HG02623 (cell line): ENCODE results near the gene IFRD2.
A peak's percentile ranks its signal among the peaks of the same experiment; 100 is the strongest.

ENCODE experiments used
- ATAC-seq: cut with Tn5 transposase; IDR thresholded peaks from one replicate; pipeline ENCODE4 v1.9.1; 2021; ENCODE audit warnings: moderate library complexity; ENCODE audit not compliant: unreplicated experiment

Gene IFRD2, protein sequence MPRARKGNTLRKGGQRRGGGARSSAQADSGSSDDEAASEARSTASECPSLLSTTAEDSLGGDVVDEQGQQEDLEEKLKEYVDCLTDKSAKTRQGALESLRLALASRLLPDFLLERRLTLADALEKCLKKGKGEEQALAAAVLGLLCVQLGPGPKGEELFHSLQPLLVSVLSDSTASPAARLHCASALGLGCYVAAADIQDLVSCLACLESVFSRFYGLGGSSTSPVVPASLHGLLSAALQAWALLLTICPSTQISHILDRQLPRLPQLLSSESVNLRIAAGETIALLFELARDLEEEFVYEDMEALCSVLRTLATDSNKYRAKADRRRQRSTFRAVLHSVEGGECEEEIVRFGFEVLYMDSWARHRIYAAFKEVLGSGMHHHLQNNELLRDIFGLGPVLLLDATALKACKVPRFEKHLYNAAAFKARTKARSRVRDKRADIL

DNA sequence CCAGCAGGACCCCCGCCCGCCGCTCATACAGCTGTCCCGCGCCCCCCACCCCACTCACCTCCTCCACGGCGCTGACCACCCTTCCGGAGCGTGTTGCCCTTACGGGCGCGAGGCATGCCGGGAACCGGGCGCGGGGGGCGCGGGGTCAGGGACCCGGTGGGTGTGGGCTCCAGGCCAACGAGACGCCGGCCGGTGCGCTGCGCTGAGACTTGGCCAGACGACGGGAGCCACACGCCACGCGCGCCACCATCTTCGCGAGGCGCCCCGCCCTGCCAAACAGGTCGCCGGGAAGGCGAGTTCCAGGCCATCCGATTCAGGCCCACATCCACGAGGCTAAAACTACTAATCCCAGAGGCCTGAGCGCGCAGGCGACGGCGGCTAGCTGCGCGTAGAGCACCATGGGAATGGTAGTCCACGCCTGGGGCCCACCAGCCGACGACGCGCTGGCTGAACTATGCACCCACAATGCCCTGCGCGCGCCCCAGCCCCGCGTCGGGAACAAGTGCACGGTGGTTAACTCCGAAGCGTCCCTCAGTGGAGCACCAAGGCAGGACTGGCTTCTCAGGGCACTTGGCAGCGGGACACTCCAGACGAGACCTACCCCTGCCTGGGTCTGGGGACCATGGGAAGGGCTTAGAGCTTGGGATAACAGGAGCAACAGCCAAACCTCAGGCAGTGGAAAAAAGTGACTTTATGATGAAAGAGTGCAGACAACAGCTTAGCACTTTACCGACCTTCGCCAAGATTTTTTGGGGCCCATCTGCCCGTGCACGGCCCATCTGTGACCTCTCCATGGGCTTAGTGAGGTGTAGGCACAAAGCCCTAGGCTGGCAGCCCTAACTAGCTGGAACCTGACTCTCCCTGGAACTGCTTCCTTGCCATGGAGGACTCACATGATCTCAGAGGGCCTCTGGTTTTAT lies at the start of gene IFRD2:
Gene IFRD2 (minus strand): TSS at position 271 of the 920 bp plus-strand sequence. CDS start 155 bp downstream, at position 116.
- ATAC-seq = peak; percentile 94

DNA sequence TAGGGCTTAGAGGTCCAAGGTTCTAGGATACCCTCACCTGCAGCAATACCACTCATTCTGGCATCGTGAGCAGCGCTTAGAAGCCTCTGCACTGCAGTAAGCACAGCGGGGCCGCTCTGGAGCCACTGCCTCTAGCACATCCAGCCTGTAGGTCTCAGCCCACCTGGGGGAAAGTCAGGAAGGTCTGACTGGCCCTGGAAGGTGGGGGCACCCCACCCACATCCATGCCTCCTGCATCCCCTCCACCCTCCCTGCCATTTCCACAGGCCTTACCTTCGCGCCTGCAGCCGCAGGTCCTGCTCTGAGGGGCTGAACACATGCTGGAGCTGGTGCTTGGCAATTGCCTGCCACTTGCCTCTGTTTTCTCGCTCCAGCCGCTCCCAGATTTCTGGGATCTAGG lies 49.3 kb upstream of the IFRD2 start:
- no peak for ATAC-seq

DNA sequence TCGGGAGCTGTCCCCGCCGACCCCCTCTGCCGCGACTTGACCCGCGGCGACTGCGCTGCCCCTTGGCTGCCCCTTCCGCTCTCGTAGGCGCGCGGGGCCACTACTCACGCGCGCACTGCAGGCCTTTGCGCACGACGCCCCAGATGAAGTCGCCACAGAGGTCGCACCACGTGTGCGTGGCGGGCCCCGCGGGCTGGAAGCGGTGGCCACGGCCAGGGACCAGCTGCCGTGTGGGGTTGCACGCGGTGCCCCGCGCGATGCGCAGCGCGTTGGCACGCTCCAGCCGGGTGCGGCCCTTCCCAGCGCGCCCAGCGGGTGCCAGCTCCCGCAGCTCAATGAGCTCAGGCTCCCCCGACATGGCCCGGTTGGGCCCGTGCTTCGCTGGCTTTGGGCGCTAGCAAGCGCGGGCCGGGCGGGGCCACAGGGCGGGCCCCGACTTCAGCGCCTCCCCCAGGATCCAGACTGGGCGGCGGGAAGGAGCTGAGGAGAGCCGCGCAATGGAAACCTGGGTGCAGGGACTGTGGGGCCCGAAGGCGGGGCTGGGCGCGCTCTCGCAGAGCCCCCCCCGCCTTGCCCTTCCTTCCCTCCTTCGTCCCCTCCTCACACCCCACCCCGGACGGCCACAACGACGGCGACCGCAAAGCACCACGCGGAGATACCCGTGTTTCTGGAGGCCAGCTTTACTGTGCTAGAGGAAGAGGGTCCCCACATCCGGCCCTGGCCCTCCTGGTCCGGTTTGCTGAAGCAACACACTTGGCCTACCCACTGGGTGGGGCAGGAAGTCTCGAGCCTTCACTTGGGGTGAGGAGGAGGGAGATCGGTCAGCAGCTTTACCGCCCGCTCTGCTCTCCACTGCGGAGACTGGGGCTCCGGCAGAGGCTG lies 48.5 kb upstream of the IFRD2 start, which contains the start of gene RASSF1:
Gene RASSF1 (minus strand): TSS at position 389 of the 882 bp plus-strand sequence. CDS start 31 bp downstream, at position 358.
- no peak for ATAC-seq

DNA sequence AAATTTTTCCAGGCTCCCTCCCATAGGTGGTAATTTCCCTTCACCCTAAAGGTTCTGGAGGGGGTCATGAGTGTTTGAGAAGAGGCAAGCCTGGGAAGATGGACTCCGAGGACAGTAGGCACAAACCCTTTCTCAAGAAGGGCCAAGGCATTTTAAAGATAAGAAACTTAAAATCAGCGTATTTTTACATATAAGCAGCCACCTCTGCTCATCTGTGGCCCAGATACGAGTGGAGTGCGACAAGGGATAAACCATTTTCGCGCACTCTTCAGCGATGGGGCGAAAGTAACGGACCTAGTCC lies 47.9 kb upstream of the IFRD2 start:
- no peak for ATAC-seq

DNA sequence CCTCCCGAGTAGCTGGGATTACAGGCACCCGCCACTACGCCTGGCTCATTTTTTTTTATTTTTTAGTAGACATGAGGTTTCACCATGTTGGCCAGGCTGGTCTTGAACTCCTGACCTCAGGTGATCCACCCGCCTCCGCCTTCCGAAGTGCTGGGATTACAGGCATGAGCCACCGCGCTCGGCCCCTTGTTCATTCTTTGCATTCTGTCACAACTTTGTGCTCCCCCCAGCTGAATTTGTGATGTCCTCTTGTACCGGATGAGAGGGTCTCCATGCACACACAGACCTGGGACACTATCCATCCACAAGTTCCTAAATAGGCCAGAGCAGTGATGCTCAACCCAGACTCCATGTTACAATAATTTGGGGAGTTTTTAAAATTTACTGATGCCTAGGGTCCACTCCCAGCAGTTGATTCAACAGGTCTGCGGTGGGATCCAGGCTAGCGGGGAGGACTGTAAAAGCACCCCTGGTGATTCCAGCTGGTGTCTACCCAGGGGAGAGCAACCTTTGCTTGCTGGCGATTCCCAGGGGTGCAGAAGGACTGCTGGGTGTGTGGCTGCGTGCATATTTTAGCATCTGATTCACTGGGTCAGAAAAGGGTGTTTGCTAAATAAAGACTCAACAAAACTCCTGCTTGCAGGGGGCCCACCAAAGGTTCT lies 47.4 kb upstream of the IFRD2 start:
- ATAC-seq = no peak

DNA sequence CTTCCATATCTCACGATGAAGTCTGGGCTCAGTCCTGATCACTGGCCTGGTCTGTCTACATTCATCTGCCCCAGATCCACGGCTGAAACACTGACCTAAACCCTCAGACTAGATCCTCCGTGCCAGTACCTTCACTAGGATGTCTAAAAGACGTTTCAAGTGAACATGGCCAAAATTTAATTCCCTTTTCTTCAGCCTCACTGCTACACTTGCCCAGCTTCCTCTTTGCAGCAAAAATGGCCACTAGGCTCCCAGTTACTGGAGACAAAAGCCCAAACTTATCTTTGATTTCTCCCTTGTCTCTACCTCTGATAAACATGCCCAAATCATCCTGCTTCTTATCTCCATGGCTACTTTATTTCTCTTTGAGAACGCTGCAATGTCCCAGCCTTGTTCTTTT lies 46.7 kb upstream of the IFRD2 start:
- no peak for ATAC-seq

DNA sequence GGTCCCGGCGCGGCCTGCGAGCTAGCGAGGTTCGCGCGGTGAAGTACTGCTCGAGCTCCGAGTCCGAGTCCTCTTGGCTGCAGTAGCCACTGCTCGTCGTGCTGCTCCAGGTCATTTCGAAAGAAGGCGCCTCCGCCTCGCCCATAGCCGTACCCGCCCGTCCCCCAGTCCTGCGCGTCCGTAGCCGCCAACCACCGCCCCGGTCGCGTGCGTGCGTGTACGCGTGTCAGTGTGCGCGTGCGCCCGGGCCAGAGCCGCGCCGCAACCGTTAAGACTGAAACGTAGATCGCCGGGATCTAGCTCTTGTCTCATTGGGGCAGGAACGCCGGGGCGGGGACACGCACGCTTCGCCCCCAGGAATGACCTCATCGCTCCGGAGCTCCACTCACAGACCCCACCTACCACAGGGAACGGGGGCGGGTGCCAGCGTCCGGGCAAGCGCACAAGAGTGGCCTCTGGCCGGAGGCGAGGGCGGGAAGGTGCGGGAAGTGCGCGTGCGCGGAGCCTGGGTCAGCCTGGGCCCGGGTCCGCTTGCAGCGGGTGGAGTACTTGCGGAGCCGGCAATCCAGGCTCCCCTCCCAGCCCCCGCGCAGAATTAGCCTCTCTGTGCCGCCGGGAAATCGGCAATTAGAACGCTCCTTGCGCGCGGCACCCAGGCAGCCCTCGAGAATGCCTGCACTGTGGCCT lies 45.1 kb upstream of the IFRD2 start:
- ATAC-seq = peak; percentile 66

DNA sequence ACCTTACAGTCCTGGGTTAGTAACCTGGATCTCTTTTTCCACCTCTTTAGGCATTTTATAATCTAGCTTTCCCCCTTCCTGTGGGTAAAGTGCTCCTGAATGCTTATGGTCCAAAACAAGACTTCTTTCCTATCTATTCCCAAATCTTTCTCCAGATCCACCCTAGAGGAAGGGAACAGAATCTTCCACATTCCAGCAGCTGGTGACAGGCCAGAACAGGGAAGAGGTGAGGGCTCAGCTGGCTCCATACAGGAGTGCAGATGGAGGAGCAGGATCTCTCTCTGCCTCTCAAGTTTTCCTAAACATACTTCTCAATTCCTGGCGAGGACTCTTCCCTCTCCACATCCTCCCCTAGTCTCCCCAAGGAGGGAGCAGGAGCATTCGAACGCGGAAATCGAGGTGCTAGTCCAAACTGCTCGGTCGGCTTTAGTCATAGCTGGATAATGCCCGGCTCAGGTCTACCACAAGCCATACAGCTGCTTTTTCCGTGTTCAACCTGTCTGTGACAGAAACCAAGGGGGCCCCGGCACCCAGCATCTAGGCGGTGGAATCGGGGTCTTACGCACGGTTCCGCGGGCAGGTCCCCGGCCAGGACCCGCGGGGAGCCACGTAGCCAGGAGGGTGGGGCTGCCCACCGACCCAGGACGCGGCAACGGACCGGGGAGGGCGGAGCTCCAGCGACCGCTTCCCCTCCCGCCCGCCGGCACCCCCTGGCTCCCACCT lies 44.4 kb upstream of the IFRD2 start:
- peak; percentile 25 for ATAC-seq

DNA sequence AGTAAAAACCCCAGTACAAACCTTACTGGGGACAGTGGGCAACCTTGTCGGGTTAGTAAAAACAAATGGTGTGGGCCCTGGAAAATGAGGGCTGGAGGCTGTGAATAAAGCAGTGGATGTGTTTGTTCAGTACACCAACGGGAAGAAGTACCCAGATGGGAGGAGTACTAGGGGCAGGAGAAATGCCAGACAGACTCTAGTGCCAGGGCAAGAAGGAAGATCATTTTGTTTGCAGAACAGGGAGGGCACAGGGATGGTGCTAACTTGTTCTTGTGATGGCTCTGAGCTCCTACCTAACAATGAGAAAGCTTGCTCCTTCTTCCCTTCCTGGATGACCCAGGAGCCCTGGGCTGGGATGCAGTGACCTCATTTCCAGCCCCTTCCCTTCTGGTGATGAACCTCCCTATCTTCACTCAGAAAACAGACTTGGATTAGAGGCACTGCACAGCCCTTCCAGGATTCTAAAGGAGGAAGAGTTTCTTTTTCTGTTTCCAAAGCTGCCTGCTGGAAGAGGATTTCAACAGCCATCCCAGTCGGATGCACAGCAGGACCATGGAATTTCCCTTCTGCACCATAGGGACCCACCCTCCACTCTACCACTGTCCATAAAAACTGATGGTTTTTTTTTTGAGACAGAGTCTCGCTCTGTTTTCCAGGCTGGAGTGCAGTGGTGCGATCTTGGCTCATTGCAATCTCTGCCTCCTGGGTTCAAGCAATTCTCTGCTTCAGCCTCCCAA lies 42.3 kb upstream of the IFRD2 start:
- no peak for ATAC-seq

DNA sequence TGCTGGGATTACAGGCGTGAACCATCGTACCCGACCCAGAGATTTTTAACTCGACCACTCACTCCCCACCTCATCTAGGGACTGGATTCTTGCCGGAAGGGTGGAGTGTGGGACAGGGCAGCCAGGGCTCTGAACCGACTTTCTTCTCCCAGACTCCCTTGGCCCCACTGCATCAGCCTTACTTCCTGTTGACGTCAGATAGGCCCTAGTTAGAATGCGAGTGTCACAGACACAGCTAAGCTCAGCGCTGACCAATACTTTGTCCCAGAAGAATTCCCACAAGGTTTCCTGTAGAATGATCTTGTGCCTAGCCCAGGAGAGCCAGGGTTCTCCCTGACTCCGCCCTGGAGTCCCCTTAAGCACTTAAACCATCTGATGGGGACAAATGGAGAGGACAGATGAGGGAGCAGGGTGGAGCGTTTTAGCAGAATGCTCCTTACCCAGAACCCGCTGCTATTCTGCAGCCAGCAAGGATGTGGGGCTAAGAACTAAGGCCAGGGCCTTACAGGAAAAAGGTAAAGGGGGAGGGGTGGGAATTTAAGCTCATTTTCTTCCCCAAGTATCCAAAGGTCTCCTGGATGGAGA lies 41.6 kb upstream of the IFRD2 start:
- no peak for ATAC-seq

DNA sequence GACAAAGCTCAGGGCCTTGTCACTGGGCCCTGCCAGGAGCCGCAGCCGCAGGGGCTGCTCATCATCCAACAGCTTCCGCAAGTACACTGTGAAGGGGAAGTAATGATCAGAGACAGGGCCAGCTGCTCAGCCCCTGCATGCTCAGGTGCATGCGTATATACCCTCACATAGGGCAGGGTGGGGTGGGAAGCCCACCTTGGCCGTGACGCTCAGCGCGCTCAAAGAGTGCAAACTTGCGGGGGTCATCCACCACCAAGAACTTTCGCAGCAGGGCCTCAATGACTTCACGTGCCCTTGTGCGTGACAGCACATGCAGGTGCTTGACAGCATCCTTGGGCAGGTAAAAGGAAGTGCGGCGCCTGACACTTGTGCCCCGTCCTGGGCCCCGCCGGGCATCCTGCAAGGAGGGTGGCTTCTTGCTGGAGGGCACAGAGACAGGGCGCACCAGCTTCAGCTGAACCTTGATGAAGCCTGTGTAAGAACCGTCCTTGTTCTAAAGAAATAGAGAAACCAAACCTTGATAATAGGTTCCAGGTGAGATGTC lies 39.2 kb upstream of the IFRD2 start:
- ATAC-seq = no peak

DNA sequence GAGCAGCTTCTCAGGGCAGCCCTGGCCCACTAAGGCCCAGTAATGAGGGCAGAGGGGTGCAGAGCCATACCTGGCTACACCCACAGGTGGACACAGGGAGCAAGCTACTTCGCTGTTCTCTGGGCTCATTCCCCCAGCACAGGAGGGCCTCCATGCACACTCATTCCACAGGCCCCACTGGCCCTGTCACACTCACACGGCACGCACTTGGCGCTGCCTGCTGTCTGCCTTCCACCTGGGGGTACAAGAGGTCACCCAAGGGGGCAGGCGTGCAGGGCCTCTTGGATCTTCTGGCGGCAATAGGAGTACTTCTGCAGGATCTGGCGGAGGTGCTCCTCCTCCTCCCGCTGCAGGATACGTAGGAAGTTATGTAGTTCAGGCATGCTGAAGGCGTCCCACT lies 38.1 kb upstream of the IFRD2 start:
- no peak for ATAC-seq

DNA sequence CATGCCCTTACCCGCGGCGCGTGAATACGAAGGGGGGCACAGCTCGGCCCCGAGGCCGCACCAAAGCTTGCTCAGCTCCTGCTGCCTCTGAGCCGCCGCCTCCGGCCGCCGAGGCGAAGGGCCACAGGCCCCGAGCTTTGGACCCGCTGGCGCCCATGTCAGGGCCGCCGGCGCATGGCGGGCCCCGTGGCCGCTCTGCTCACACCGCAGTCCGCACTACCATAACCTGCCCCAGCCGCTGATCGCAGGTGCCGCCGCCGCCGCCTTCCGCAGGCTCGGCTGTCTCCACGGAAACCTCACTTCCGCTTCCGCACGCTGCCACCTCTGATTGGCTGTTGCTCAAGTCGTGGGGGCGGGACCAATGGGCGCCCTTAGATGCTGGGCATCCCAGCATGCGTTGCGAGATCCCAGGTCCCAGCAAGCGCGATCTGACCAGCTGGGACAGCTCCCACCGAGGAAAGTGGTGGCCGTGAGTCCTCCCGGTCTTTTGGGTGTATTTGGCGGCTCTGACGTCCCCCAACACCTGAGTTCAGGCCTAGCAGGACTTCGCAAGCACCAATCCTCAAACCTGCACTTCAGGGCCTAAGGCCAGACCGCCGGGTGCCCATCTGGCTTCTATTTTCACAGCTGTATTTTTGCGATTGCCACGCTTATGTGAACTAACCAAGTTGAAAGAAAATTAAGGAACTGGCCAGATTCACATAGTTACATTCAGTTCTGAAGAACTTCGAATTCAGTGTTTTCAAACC lies 35.9 kb upstream of the IFRD2 start, which contains the start of gene TUSC2:
Gene TUSC2 (minus strand): TSS at position 281 of the 749 bp plus-strand sequence. CDS start 124 bp downstream, at position 157.
- peak; percentile 89 for ATAC-seq

DNA sequence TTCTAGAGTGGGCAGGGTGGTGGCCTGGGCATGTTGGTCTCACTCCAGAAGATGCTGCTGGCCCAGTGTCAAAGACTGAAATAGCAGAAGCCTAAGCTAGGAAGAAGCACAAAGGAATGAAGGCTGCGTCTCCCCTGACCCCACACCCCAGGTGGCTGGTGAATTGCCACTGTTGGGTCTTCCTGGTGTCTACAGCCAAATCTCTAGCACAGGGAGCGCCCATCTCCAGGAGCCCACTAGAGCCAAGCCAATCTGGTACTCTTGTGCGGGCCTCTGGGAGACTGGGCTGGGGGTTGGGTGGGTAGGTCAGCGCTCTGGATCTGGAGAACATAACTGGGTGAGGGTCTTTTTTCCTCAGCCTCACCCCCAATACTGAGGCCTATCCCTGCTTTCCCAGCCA lies 34.9 kb upstream of the IFRD2 start:
- ATAC-seq = no peak

DNA sequence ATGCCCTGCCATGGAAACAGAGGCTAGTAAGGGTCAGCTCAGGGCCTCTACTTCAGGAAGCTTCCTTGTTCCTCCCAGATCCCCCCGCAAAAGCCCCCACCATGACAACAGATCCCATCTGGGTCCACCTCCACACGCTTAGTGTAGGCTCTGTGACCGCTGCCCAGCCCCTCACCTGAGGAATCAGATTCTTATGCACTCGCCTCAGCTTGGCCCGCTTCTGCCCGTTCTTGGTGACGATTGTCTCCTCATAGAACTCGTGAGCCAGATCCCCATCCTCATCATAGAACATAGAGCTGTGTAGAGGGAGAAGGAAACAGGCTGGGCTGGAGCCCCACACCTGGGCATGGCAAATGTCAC lies 33.9 kb upstream of the IFRD2 start:
- no peak for ATAC-seq

DNA sequence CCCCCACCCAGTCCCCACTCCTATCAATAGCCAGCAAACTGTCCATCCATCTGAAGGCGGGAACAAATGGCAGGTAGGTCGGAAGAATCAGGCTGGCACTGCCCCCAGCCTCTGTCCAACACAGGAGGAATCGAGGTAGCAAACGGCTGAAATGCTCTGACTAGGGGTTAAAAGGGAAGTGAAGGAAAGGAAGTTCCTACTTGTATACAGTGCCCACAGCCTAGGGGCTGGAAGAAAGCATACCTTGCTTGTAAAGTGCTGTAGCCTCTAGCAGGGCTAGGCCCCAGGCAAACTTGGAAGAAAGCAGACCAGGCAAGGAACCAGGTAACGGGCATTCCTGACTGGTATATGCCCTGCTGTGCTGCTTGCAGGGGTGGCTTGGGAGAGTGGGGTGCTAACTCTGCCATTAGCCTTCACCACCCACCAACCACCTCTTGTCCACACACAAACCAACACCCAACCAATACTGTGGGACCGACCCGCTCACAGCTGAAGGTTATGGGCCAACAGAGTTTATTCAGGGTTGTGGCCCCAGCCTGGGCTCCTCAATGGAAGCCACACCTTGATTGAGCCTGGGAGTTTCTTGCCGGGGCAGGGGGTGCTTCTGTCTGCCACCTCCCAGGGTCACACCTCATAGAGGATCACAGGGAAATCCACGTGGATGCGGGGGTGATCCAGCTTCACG lies 33.4 kb upstream of the IFRD2 start:
- no peak for ATAC-seq

DNA sequence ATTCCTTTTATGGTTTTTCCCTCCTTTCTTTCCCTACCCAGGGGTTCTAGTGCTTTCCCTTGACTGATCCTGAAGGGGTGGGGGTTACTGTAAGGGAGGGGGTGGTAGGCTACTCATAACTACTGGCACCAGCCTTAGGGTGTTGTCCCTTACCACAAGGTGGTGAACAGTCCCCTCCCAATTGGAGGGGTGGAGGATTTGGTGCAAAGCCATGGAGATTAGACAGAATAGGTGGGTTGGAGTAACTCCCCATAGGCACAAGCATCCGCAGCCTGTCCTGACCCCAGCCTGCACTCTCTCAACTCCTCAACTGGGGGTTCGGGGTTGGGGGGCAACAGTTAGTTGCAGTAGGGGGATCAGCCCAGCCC lies 32.9 kb upstream of the IFRD2 start:
- no peak for ATAC-seq
